ENCODE data around the gene AIFM3. TPM values are rescaled to one million over a fixed set of nuclear protein-coding genes. Genes with fewer than 3 reads are reported as not detected.

AIFM3 gene
- total RNA-seq, 5 donors from 2014 or later (not counting 1 experiment from before 2014, with no cell fraction given): 0.33 to 1.7 (median 0.66) TPM

GRCh38 chr22:21022507-21022906 lies 55.5 kb downstream of the AIFM3 start:
- Histone ChIP-seq H3K4me1 (ENCODE audit: control insufficient read depth in 1 of 2, extremely low read depth in 1 of 2, insufficient read depth in 2 of 2, low read length in 2 of 2) (peaks cover 0 to 13% of the 10 kb centered on the region in 2 experiments), H3K36me3 (ENCODE audit: control insufficient read depth in 2 of 2, extremely low read depth in 1 of 2, insufficient read depth in 1 of 2, low read length in 1 of 2) (no peaks in the 10 kb centered on the region), H3K9me3 (no peaks in the 10 kb centered on the region), H3K4me3 (ENCODE audit: control insufficient read depth in 1 of 2, extremely low read depth in 1 of 2, low read length in 1 of 2) (no peak overlapping the region), H3K27me3 (replicated peaks in 1 of 2; ENCODE audit: control insufficient read depth in 2 of 2, extremely low read depth in 1 of 2, insufficient read depth in 2 of 2, low read length in 1 of 2) (peaks cover 0 to 28% of the 10 kb centered on the region in 2 experiments), H3K27ac (ENCODE audit: low read length) (no peak overlapping the region)
- 74% methylated on average over 6 of the region's 10 CpGs for WGBS (ENCODE audit: insufficient coverage)
- ATAC-seq (replicated peaks in 1 of 4) (no peak), DNase-seq (no peak)
- POLR2A ChIA-PET: no interaction called here
- H3K4me1 Mint-ChIP-seq: peaks cover 13 to 17% (median 16%) of the 10 kb centered on the region in 3 donors
- no peak overlapping the region for H3K27ac Mint-ChIP-seq
- H3K9me3 Mint-ChIP-seq: no peaks in the 10 kb centered on the region
- no peaks in the 10 kb centered on the region for H3K27me3 Mint-ChIP-seq
- no peak overlapping the region for H3K4me3 Mint-ChIP-seq
- H3K36me3 Mint-ChIP-seq: no peaks in the 10 kb centered on the region
- CTCF ChIA-PET: interaction anchor here in 1 of 2 donors (0.5 kb wide), 1 partner anchor 20 kb away, joined by 3 read pairs; no protein-coding TSS in a partner anchor

- Histone ChIP-seq H3K36me3 (ENCODE audit: control insufficient read depth in 2 of 2, extremely low read depth in 1 of 2, insufficient read depth in 1 of 2, low read length in 1 of 2) (no peaks in the 10 kb centered on the region), H3K27ac (ENCODE audit: low read length) (no peak overlapping the region), H3K4me1 (ENCODE audit: control insufficient read depth in 1 of 2, extremely low read depth in 1 of 2, insufficient read depth in 2 of 2, low read length in 2 of 2) (peaks cover 0 to 13% of the 10 kb centered on the region in 2 experiments), H3K9me3 (no peaks in the 10 kb centered on the region), H3K4me3 (ENCODE audit: control insufficient read depth in 1 of 2, extremely low read depth in 1 of 2, low read length in 1 of 2) (no peak overlapping the region), H3K27me3 (replicated peaks in 1 of 2; ENCODE audit: control insufficient read depth in 2 of 2, extremely low read depth in 1 of 2, insufficient read depth in 2 of 2, low read length in 1 of 2) (peaks cover 0 to 34% of the 10 kb centered on the region in 2 experiments)
- no peaks in the 10 kb centered on the region for H3K27me3 Mint-ChIP-seq
- no peak overlapping the region for H3K27ac Mint-ChIP-seq
- ATAC-seq (replicated peaks in 1 of 4) (no peak), DNase-seq (no peak)
- peaks cover 13 to 17% (median 16%) of the 10 kb centered on the region in 3 donors for H3K4me1 Mint-ChIP-seq
- POLR2A ChIA-PET: no interaction called here
- CTCF ChIA-PET: interaction anchor here in 1 of 2 donors (0.5 kb wide), 1 partner anchor 79 kb away, joined by 3 read pairs; no protein-coding TSS in a partner anchor
- no peaks in the 10 kb centered on the region for H3K36me3 Mint-ChIP-seq
- H3K4me3 Mint-ChIP-seq: no peak overlapping the region
- 79% methylated on average over 10 of the region's 13 CpGs for WGBS (ENCODE audit: insufficient coverage)
- no peaks in the 10 kb centered on the region for H3K9me3 Mint-ChIP-seq
These were observed 56.0 kb downstream of the AIFM3 start for GRCh38 chr22:21022955-21023614.

- ChIA-PET POLR2A (no interaction called here), CTCF (no interaction called here)
- peak in 4 of 35 experiments; percentile 16 to 51 (median 38) for DNase-seq
- Mint-ChIP-seq H3K36me3 (no peaks in the 10 kb centered on the region), H3K27ac (peak overlapping the region; percentile 34 to 77), H3K4me1 (peaks cover 13 to 17% (median 16%) of the 10 kb centered on the region in 3 donors), H3K9me3 (no peaks in the 10 kb centered on the region), H3K27me3 (peaks cover 7 to 13% of the 10 kb centered on the region in 2 donors), H3K4me3 (peak overlapping the region in 1 of 3 donors; percentile 64)
- Histone ChIP-seq H3K27me3 (replicated peaks in 1 of 2; ENCODE audit: control insufficient read depth in 2 of 2, extremely low read depth in 1 of 2, insufficient read depth in 2 of 2, low read length in 1 of 2) (peaks cover 0 to 54% of the 10 kb centered on the region in 2 experiments), H3K9me3 (no peaks in the 10 kb centered on the region), H3K4me3 (ENCODE audit: control insufficient read depth in 1 of 2, extremely low read depth in 1 of 2, low read length in 1 of 2) (no peak overlapping the region), H3K4me1 (ENCODE audit: control insufficient read depth in 1 of 2, extremely low read depth in 1 of 2, insufficient read depth in 2 of 2, low read length in 2 of 2) (peaks cover 0 to 13% of the 10 kb centered on the region in 2 experiments), H3K27ac (ENCODE audit: low read length) (no peak overlapping the region), H3K36me3 (ENCODE audit: control insufficient read depth in 2 of 2, extremely low read depth in 1 of 2, insufficient read depth in 1 of 2, low read length in 1 of 2) (no peaks in the 10 kb centered on the region)
- WGBS (ENCODE audit: insufficient coverage): 25% methylated on average over 5 of the region's 8 CpGs
- ATAC-seq (replicated peaks in 1 of 4): peak in 3 of 4 experiments; percentile 72 to 87 (median 74)
These were observed 58.2 kb downstream of the AIFM3 start for GRCh38 chr22:21025266-21025665.

GRCh38 chr22:21025763-21026755 lies 59.0 kb downstream of the AIFM3 start:
- H3K4me1 Mint-ChIP-seq: peaks cover 14 to 16% (median 15%) of the 10 kb centered on the region in 3 donors
- H3K9me3 ChIP-seq: no peaks in the 10 kb centered on the region
- H3K4me3 Mint-ChIP-seq: peak overlapping the region in 1 of 3 donors; percentile 64
- DNase-seq (no peak), ATAC-seq (replicated peaks in 1 of 4) (no peak)
- no peaks in the 10 kb centered on the region for H3K9me3 Mint-ChIP-seq
- H3K4me3 ChIP-seq (ENCODE audit: control insufficient read depth in 1 of 2, extremely low read depth in 1 of 2, low read length in 1 of 2): no peak overlapping the region
- H3K36me3 Mint-ChIP-seq: no peaks in the 10 kb centered on the region
- H3K36me3 ChIP-seq (ENCODE audit: control insufficient read depth in 2 of 2, extremely low read depth in 1 of 2, insufficient read depth in 1 of 2, low read length in 1 of 2): no peaks in the 10 kb centered on the region
- ChIA-PET POLR2A (no interaction called here), CTCF (no interaction called here)
- 84% methylated on average over 23 of the region's 27 CpGs for WGBS (ENCODE audit: insufficient coverage)
- H3K27me3 Mint-ChIP-seq: peaks cover 15 to 21% of the 10 kb centered on the region in 2 donors
- peaks cover 0 to 59% of the 10 kb centered on the region in 2 experiments for H3K27me3 ChIP-seq (replicated peaks in 1 of 2; ENCODE audit: control insufficient read depth in 2 of 2, extremely low read depth in 1 of 2, insufficient read depth in 2 of 2, low read length in 1 of 2)
- no peak overlapping the region for H3K27ac ChIP-seq (ENCODE audit: low read length)
- peak overlapping the region in 1 of 2 donors; percentile 77 for H3K27ac Mint-ChIP-seq
- peaks cover 0 to 13% of the 10 kb centered on the region in 2 experiments for H3K4me1 ChIP-seq (ENCODE audit: control insufficient read depth in 1 of 2, extremely low read depth in 1 of 2, insufficient read depth in 2 of 2, low read length in 2 of 2)

GRCh38 chr22:21026783-21027692 lies 60.0 kb downstream of the AIFM3 start:
- Mint-ChIP-seq H3K4me1 (peaks cover 15 to 17% (median 17%) of the 10 kb centered on the region in 3 donors), H3K9me3 (no peaks in the 10 kb centered on the region), H3K27ac (no peak overlapping the region), H3K36me3 (no peaks in the 10 kb centered on the region), H3K27me3 (peaks cover 18 to 27% of the 10 kb centered on the region in 2 donors), H3K4me3 (no peak overlapping the region)
- Histone ChIP-seq H3K4me1 (ENCODE audit: control insufficient read depth in 1 of 2, extremely low read depth in 1 of 2, insufficient read depth in 2 of 2, low read length in 2 of 2) (peaks cover 0 to 20% of the 10 kb centered on the region in 2 experiments), H3K36me3 (ENCODE audit: control insufficient read depth in 2 of 2, extremely low read depth in 1 of 2, insufficient read depth in 1 of 2, low read length in 1 of 2) (no peaks in the 10 kb centered on the region), H3K27ac (ENCODE audit: low read length) (no peak overlapping the region), H3K27me3 (replicated peaks in 1 of 2; ENCODE audit: control insufficient read depth in 2 of 2, extremely low read depth in 1 of 2, insufficient read depth in 2 of 2, low read length in 1 of 2) (peaks cover 0 to 62% of the 10 kb centered on the region in 2 experiments), H3K4me3 (ENCODE audit: control insufficient read depth in 1 of 2, extremely low read depth in 1 of 2, low read length in 1 of 2) (no peak overlapping the region), H3K9me3 (no peaks in the 10 kb centered on the region)
- no peak for ATAC-seq (replicated peaks in 1 of 4)
- ChIA-PET POLR2A (no interaction called here), CTCF (interaction anchor here in 1 of 2 donors (0.6 kb wide), 1 partner anchor 60 kb away, joined by 5 read pairs; the partner anchor contains the start of gene AIFM3)
- DNase-seq: no peak
- 88% methylated on average over 7 of the region's 14 CpGs for WGBS (ENCODE audit: insufficient coverage)

Data from T-cell (primary cell).